Bronchial epithelial cell (primary cell): ENCODE data around the gene THRB. TPM values are rescaled to one million over a fixed set of nuclear protein-coding genes. Genes with fewer than 3 reads are reported as not detected.

Source experiments
- DNase-seq: peaks from one replicate; pipeline ENCODE4 v3.0.0-alpha.2; 2010; ENCODE audit warnings: low read depth
- FAIRE-seq: peaks from 2 replicates; lab custom pipeline; 2011; peaks lifted over from hg19 to GRCh38; lab: Jason Lieb, UNC
- H3K27me3 ChIP-seq: 2 replicates; pipeline ENCODE4 v1.5.1; 2011; ENCODE audit warnings: low read length; ENCODE audit not compliant: control insufficient read depth, insufficient read depth
- H3K36me3 ChIP-seq: 2 replicates; pipeline ENCODE4 v1.5.1; 2011; ENCODE audit warnings: low read length; ENCODE audit not compliant: control insufficient read depth, insufficient read depth
- H3K4me3 ChIP-seq: 2 replicates; pipeline ENCODE4 v1.5.1; 2011; ENCODE audit warnings: mild to moderate bottlenecking, low read depth, low read length, control low read depth
- CTCF ChIP-seq: IDR thresholded peaks from 2 replicates; pipeline ENCODE4 v1.5.1; 2011; ENCODE audit warnings: mild to moderate bottlenecking, moderate library complexity, low read length, control low read depth, inconsistent platforms; ENCODE audit not compliant: insufficient read depth, severe bottlenecking
- total RNA-seq: library from RNA; depleted of rRNA; stranded (reverse); fragments of >200 nt; gene quantifications from 2 replicates; pipeline ENCODE4 v1.2.1, GENCODE V29; 2014

The THRB gene
- total RNA-seq, 1 donor from 2014 or later = 7.6 TPM

GRCh38 chr3:24088782-24089181 is 405.9 kb downstream of the THRB start:
- DNase-seq (peak; percentile 32), FAIRE-seq (no peak)
- Histone ChIP-seq H3K27me3 (peaks cover 1% of the 10 kb centered on the region), H3K36me3 (no peaks in the 10 kb centered on the region), H3K4me3 (no peak overlapping the region)
- TF ChIP-seq CTCF = peak; percentile 66

GRCh38 chr3:24087469-24087868 is 407.2 kb downstream of the THRB start:
- H3K27me3 ChIP-seq = peaks cover 1% of the 10 kb centered on the region
- no peak for TF ChIP-seq CTCF
- H3K36me3 ChIP-seq = no peaks in the 10 kb centered on the region
- no peak overlapping the region for H3K4me3 ChIP-seq
- DNase-seq (no peak), FAIRE-seq (no peak)

- no peak for TF ChIP-seq CTCF
- DNase-seq = no peak
- no peak for FAIRE-seq
- no peak overlapping the region for H3K4me3 ChIP-seq
- peaks cover 1% of the 10 kb centered on the region for H3K27me3 ChIP-seq
- no peaks in the 10 kb centered on the region for H3K36me3 ChIP-seq
These were observed 407.8 kb downstream of the THRB start for GRCh38 chr3:24086617-24087404.

- Histone ChIP-seq H3K4me3 (no peak overlapping the region), H3K36me3 (no peaks in the 10 kb centered on the region), H3K27me3 (peaks cover 1% of the 10 kb centered on the region)
- no peak for TF ChIP-seq CTCF
- no peak for FAIRE-seq
- no peak for DNase-seq
These were observed 408.4 kb downstream of the THRB start for GRCh38 chr3:24086206-24086605.

GRCh38 chr3:24072193-24072592 is 422.5 kb downstream of the THRB start:
- Histone ChIP-seq H3K36me3 (no peaks in the 10 kb centered on the region), H3K4me3 (no peak overlapping the region), H3K27me3 (no peaks in the 10 kb centered on the region)
- DNase-seq (no peak), FAIRE-seq (peak; percentile 18)
- TF ChIP-seq CTCF = no peak
